ENCODE measurements around the gene HTD2. TPM values are rescaled to one million over a fixed set of nuclear protein-coding genes. Genes with fewer than 3 reads are reported as not detected.

Gene HTD2
- total RNA-seq, 1 experiment from 2014 or later = 7.4 TPM

- intact Hi-C loops (cut with micrococcal nuclease; ENCODE audit: unreplicated experiment) = loop anchor here (5.0 kb wide), 2 partner anchors 140 to 305 kb away; no protein-coding TSS in a partner anchor
- TF ChIP-seq, protein P1, sequence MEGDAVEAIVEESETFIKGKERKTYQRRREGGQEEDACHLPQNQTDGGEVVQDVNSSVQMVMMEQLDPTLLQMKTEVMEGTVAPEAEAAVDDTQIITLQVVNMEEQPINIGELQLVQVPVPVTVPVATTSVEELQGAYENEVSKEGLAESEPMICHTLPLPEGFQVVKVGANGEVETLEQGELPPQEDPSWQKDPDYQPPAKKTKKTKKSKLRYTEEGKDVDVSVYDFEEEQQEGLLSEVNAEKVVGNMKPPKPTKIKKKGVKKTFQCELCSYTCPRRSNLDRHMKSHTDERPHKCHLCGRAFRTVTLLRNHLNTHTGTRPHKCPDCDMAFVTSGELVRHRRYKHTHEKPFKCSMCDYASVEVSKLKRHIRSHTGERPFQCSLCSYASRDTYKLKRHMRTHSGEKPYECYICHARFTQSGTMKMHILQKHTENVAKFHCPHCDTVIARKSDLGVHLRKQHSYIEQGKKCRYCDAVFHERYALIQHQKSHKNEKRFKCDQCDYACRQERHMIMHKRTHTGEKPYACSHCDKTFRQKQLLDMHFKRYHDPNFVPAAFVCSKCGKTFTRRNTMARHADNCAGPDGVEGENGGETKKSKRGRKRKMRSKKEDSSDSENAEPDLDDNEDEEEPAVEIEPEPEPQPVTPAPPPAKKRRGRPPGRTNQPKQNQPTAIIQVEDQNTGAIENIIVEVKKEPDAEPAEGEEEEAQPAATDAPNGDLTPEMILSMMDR (conservative IDR thresholded peaks at IDR 0.05) = no peak
- no peak for TF ChIP-seq EZH2 (IDR thresholded peaks at IDR 0.05; ENCODE audit: low read depth)
- Histone ChIP-seq H3K9me2 (ENCODE audit: insufficient read depth) (no peaks in the 10 kb centered on the region), H3K4me2 (no peak overlapping the region), H3K79me2 (ENCODE audit: low read depth) (no peaks in the 10 kb centered on the region), H4K20me1 (ENCODE audit: insufficient read depth) (peaks cover 22% of the 10 kb centered on the region), H3K36me3 (ENCODE audit: low read depth) (no peaks in the 10 kb centered on the region), H3K4me1 (replicated peaks; ENCODE audit: insufficient read depth) (no peaks in the 10 kb centered on the region), H3K4me3 (no peak overlapping the region), H3F3A (ENCODE audit: insufficient read depth, low read depth) (peaks cover 11% of the 10 kb centered on the region; the same call in 1 of the 2 replicates), H2AFZ (no peak overlapping the region), H3K9me3 (ENCODE audit: insufficient read depth, low read depth) (no peaks in the 10 kb centered on the region), H3K27ac (no peak overlapping the region), H3K27me3 (ENCODE audit: insufficient read depth, low read depth) (no peaks in the 10 kb centered on the region)
- no TSS peak for BruUV-seq (replicated peaks)
- POLR2A ChIA-PET (ENCODE audit: unreplicated experiment) = no interaction called here
- CTCF ChIA-PET = no interaction called here
- no peak for DNase-seq
Observed at GRCh38 chr3:58322793-58323192, 16.5 kb downstream of the HTD2 start.

DNA sequence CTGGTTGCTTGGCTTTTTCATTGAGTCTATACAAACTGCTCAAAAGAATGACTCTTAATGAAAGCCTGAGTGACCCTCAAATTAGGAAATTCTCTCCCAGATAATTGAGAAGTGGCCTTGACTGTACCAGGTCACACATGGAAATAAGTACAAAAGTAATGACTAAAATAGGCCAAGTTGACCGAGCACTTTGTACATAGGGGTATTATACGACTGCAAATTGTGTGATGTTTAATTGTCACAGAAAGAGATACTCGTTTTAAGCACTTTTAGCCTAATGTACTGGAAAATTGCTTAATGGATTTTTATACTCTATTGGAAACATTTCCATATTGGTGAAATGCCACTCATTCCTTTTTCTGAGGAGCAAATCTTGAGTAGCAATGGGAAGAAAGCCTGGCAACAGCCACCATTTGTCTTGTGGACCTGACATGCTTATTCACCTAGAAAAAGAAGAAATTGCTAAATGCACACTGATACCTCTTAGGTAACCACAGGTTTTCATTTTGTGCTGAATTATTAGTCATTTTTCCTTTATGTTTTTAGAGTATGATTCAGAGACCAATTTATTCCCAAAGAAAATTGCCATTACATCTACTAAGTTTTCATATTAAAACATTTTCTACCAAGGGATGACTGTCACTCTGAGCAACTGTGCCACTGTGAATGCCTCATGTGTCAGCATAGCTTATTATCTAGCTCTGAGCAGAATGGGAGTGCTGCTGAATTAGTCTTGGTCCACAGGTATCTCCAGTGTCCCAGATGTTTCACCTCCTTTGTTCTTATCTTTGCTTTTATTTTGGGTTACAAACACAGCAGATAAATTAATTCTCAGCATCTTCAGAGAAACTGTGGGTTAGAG lies 17.4 kb downstream of the HTD2 start:
- ChIA-PET CTCF (no interaction called here), POLR2A (ENCODE audit: unreplicated experiment) (no interaction called here)
- Histone ChIP-seq H3K79me2 (ENCODE audit: low read depth) (no peaks in the 10 kb centered on the region), H3F3A (ENCODE audit: insufficient read depth, low read depth) (peaks cover 7% of the 10 kb centered on the region; the same call in 1 of the 2 replicates), H3K9me3 (ENCODE audit: insufficient read depth, low read depth) (no peaks in the 10 kb centered on the region), H3K9me2 (ENCODE audit: insufficient read depth) (no peaks in the 10 kb centered on the region), H2AFZ (no peak overlapping the region), H3K36me3 (ENCODE audit: low read depth) (no peaks in the 10 kb centered on the region), H3K27me3 (ENCODE audit: insufficient read depth, low read depth) (no peaks in the 10 kb centered on the region), H3K4me1 (replicated peaks; ENCODE audit: insufficient read depth) (no peaks in the 10 kb centered on the region), H4K20me1 (ENCODE audit: insufficient read depth) (peaks cover 13% of the 10 kb centered on the region), H3K4me2 (no peak overlapping the region), H3K27ac (no peak overlapping the region), H3K4me3 (no peak overlapping the region)
- intact Hi-C loops (cut with micrococcal nuclease; ENCODE audit: unreplicated experiment) = loop anchor here (5.0 kb wide), 2 partner anchors 139 to 304 kb away; no protein-coding TSS in a partner anchor
- TF ChIP-seq, protein P1 (conservative IDR thresholded peaks at IDR 0.05) = no peak
- no peak for TF ChIP-seq EZH2 (IDR thresholded peaks at IDR 0.05; ENCODE audit: low read depth)
- no peak for DNase-seq
- BruUV-seq (replicated peaks) = no TSS peak

DNA sequence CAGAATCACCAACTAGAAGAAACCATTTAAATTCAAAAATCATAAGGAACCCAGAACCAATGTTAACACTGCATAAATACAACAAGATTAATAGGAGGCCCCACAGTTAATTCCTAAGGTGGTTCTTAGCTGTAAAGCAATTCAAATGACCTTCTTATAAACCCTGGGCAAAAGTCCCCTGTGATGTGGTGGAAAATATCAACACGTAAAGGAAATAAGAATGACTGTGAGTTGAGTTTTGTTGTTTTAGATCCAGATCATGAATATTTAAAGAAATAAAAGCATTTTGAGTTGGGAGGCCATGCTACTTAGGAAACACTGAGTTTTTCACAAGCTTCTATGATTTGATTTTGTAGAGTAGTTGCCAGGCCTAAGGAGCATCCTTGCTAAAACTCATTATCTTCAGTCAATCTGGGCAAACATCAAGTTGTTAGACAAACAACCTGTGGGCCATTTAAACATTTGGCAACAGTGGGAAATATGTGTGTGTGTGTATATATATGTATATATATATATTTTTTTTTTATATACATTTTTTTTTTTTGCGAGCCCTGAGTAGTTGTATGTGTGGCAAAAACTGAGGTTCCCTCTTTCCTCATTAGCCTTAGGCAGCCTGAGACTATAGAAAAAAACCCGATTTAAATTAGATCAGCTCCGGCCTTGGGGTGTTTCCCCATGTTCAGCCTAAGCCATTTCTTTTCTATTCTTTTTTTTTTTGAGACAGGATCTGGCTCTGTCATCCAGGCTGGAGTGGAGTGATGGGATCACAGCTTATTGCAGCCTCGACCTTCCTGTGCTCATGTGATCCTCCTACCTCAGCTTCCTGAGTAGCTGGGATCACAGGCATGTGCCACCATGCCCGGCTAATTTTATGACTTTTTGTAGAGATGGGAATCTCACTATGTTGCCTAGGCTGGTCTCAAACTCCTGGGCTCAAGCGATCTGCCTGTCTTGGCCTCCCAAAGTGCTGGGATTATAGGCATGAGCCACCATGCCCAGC lies 18.4 kb downstream of the HTD2 start:
- TF ChIP-seq, protein P1 (conservative IDR thresholded peaks at IDR 0.05) = no peak
- TF ChIP-seq EZH2 (IDR thresholded peaks at IDR 0.05; ENCODE audit: low read depth) = no peak
- Histone ChIP-seq H3K9me2 (ENCODE audit: insufficient read depth) (no peaks in the 10 kb centered on the region), H3K4me2 (no peak overlapping the region), H3K4me1 (replicated peaks; ENCODE audit: insufficient read depth) (no peaks in the 10 kb centered on the region), H3K27me3 (ENCODE audit: insufficient read depth, low read depth) (no peaks in the 10 kb centered on the region), H3K36me3 (ENCODE audit: low read depth) (no peaks in the 10 kb centered on the region), H3K4me3 (no peak overlapping the region), H3F3A (ENCODE audit: insufficient read depth, low read depth) (peaks cover 6% of the 10 kb centered on the region; the same call in 1 of the 2 replicates), H4K20me1 (ENCODE audit: insufficient read depth) (peaks cover 6% of the 10 kb centered on the region; the same call in 1 of the 2 replicates), H2AFZ (no peak overlapping the region), H3K27ac (no peak overlapping the region), H3K79me2 (ENCODE audit: low read depth) (no peaks in the 10 kb centered on the region), H3K9me3 (ENCODE audit: insufficient read depth, low read depth) (no peaks in the 10 kb centered on the region)
- DNase-seq = no peak
- intact Hi-C loops (cut with micrococcal nuclease; ENCODE audit: unreplicated experiment) = loop anchor here (5.0 kb wide), 2 partner anchors 138 to 303 kb away; no protein-coding TSS in a partner anchor
- ChIA-PET POLR2A (ENCODE audit: unreplicated experiment) (no interaction called here), CTCF (no interaction called here)
- no TSS peak for BruUV-seq (replicated peaks)

Measured in PC-9 (cell line).